GM12801 (cell line): ENCODE measurements around the gene MYCBP2.

ENCODE experiments used
- CTCF ChIP-seq: IDR thresholded peaks from one replicate; pipeline ENCODE4 v1.5.1; 2011; ENCODE audit warnings: control low read depth; ENCODE audit not compliant: insufficient read length; ENCODE audit errors: extremely low read depth

MYCBP2 gene

GRCh38 chr13:77196052-77196618 is 130.8 kb downstream of the MYCBP2 start:
- no peak for TF ChIP-seq CTCF

- no peak for TF ChIP-seq CTCF
Observed at GRCh38 chr13:77190349-77190958, 136.4 kb downstream of the MYCBP2 start.

DNA sequence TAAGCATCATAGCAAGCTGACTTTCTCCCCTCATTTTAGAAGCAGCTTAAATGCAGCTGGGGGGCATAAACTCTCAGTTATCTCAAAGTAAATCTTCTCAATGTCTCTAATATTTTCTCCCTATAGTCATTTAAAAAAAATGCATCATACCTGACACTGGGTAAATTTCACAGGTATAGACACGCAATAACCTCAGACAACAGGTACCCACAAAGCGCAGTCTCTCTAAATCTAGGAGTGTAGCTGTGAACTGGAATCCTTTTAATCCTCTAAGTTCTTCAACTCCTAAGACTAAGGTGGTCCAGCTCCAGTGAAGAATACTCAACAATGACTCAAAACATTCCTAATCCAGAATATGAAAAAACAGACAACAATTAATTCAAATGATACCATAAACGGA is 141.2 kb downstream of the MYCBP2 start:
- no peak for TF ChIP-seq CTCF

DNA sequence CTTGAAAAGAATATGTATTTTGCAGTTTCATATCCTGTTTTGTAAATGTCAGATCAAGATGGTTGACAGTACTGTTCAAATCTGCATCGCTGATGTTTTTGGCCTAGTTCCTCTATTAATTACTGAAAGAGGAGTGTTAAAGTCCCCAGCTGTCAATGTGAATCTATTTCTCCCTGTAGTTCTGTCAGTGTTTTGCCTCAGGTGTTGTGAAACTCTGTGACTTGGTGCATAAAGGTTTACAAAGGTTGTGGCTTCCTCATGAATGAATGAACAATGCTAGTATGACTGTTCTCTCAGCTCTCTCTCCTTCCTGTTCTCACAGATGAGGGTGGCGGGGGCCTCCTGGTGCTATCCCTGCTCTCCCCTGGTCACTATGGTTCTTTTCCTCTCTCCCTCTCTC is 142.4 kb downstream of the MYCBP2 start:
- TF ChIP-seq CTCF: no peak

GRCh38 chr13:77180011-77180410 is 146.9 kb downstream of the MYCBP2 start:
- TF ChIP-seq CTCF: no peak

DNA sequence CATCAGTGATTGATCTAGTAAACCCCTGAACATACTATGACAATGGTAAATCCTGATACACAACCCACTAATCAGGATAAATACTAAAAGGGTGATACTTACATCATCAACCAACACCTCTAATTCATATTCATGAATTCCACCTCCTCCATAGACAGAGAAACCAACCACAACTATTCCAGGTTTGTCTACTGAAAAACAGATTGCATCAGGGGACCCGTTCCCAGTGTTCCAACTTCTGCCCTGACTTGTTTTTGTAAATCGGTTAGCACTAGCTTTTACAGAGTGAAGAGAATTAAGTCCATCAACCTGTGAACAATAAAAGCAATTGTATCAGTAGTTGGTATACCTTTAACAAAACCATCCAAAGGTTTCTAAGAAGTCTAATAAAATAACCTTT is 149.2 kb downstream of the MYCBP2 start:
- no peak for TF ChIP-seq CTCF

- TF ChIP-seq CTCF: no peak
Observed at GRCh38 chr13:77176350-77176749, 150.5 kb downstream of the MYCBP2 start.
